ENCODE data around the gene CAV3.

DNA sequence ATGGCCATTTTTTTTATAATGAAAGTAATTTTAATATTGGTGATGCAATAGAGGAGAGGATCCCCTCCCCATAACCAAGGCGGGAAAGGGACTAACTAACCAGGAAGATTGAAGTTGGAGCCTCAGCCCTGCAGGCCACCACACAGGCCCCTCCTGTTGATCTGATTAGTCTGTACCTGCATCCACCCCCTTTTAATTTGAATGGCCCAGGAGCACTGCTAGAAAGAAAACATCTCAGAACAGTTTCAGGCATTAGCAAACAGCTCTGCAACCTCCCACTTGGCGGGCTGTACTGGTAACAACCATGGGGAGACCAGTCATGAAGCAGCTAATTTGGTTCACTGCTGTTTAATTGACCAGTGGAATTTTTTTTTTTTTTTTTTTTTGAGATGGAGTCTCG, 10.3 kb downstream of the CAV3 start:
- TF ChIP-seq EZH2 (IDR thresholded peaks at IDR 0.05; ENCODE audit: insufficient read depth, low read length), result no peak
- TF ChIP-seq, protein P1, sequence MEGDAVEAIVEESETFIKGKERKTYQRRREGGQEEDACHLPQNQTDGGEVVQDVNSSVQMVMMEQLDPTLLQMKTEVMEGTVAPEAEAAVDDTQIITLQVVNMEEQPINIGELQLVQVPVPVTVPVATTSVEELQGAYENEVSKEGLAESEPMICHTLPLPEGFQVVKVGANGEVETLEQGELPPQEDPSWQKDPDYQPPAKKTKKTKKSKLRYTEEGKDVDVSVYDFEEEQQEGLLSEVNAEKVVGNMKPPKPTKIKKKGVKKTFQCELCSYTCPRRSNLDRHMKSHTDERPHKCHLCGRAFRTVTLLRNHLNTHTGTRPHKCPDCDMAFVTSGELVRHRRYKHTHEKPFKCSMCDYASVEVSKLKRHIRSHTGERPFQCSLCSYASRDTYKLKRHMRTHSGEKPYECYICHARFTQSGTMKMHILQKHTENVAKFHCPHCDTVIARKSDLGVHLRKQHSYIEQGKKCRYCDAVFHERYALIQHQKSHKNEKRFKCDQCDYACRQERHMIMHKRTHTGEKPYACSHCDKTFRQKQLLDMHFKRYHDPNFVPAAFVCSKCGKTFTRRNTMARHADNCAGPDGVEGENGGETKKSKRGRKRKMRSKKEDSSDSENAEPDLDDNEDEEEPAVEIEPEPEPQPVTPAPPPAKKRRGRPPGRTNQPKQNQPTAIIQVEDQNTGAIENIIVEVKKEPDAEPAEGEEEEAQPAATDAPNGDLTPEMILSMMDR (IDR thresholded peaks at IDR 0.05; ENCODE audit: insufficient read depth, low read depth, low read length), result no peak
